DOHH2 (cell line): Measurements from ENCODE around the gene ZNF514.

Experiments
- CTCF ChIP-seq: fragments of 200-600 bp; sonication (generic); IDR thresholded peaks from one replicate; pipeline ENCODE4 v1.5.1; 2014; ENCODE audit warnings: antibody characterized with exemption, mild to moderate bottlenecking, low read depth, low read length; ENCODE audit not compliant: poor library complexity, severe bottlenecking
- EZH2phosphoT487 ChIP-seq: fragments of 200-600 bp; sonication (generic); IDR thresholded peaks from 2 replicates; pipeline ENCODE4 v1.6.1; 2017; ENCODE audit warnings: borderline replicate concordance, mild to moderate bottlenecking, antibody characterized with exemption, low read length, moderate library complexity, mixed read lengths

- TF ChIP-seq EZH2phosphoT487, result no peak
- no peak for TF ChIP-seq CTCF
Measured at GRCh38 chr2:95166065-95166763, 6.6 kb upstream of the ZNF514 start.
